ENCODE data around the gene RAB34. TPM values are rescaled to one million over a fixed set of nuclear protein-coding genes. Genes with fewer than 3 reads are reported as not detected.
A peak's percentile ranks its signal among the peaks of the same experiment; 100 is the strongest.
"Not testable (repeated sequence)": the region's sequence is repeated elsewhere in the genome, so short reads cannot be mapped to it uniquely, and the experiment has no call there.

Gene RAB34
- total RNA-seq, 1 donor from 2014 or later = 128 TPM

GRCh38 chr17:28737316-28737715 is 19.6 kb upstream of the RAB34 start:
- Mint-ChIP-seq H3K4me1 (ENCODE audit: low read depth) (no peaks in the 10 kb centered on the region), H3K27ac (ENCODE audit: unreplicated experiment) (no peak overlapping the region), H3K4me3 (ENCODE audit: unreplicated experiment) (no peak overlapping the region), H3K36me3 (ENCODE audit: low read depth) (no peaks in the 10 kb centered on the region), H3K27me3 (ENCODE audit: low read depth) (no peaks in the 10 kb centered on the region), H3K9me3 (ENCODE audit: low read depth) (no peaks in the 10 kb centered on the region)
- TF ChIP-seq, protein P1, sequence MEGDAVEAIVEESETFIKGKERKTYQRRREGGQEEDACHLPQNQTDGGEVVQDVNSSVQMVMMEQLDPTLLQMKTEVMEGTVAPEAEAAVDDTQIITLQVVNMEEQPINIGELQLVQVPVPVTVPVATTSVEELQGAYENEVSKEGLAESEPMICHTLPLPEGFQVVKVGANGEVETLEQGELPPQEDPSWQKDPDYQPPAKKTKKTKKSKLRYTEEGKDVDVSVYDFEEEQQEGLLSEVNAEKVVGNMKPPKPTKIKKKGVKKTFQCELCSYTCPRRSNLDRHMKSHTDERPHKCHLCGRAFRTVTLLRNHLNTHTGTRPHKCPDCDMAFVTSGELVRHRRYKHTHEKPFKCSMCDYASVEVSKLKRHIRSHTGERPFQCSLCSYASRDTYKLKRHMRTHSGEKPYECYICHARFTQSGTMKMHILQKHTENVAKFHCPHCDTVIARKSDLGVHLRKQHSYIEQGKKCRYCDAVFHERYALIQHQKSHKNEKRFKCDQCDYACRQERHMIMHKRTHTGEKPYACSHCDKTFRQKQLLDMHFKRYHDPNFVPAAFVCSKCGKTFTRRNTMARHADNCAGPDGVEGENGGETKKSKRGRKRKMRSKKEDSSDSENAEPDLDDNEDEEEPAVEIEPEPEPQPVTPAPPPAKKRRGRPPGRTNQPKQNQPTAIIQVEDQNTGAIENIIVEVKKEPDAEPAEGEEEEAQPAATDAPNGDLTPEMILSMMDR (IDR thresholded peaks at IDR 0.05) = no peak
- peak; percentile 81 for DNase-seq (ENCODE audit: low spot score)

GRCh38 chr17:28735913-28736769 is 18.5 kb upstream of the RAB34 start:
- H3K36me3 Mint-ChIP-seq (ENCODE audit: low read depth); H3K27ac Mint-ChIP-seq (ENCODE audit: unreplicated experiment); DNase-seq (ENCODE audit: low spot score); H3K4me3 Mint-ChIP-seq (ENCODE audit: unreplicated experiment); H3K9me3 Mint-ChIP-seq (ENCODE audit: low read depth); H3K27me3 Mint-ChIP-seq (ENCODE audit: low read depth); H3K4me1 Mint-ChIP-seq (ENCODE audit: low read depth): not testable (repeated sequence)

GRCh38 chr17:28735242-28735722 is 17.6 kb upstream of the RAB34 start:
- no peaks in the 10 kb centered on the region for H3K36me3 Mint-ChIP-seq (ENCODE audit: low read depth)
- DNase-seq (ENCODE audit: low spot score) = no peak
- H3K27me3 Mint-ChIP-seq (ENCODE audit: low read depth) = no peaks in the 10 kb centered on the region
- H3K4me1 Mint-ChIP-seq (ENCODE audit: low read depth) = no peaks in the 10 kb centered on the region
- H3K4me3 Mint-ChIP-seq (ENCODE audit: unreplicated experiment) = no peak overlapping the region
- no peaks in the 10 kb centered on the region for H3K9me3 Mint-ChIP-seq (ENCODE audit: low read depth)
- TF ChIP-seq, protein P1 (IDR thresholded peaks at IDR 0.05) = no peak
- H3K27ac Mint-ChIP-seq (ENCODE audit: unreplicated experiment) = no peak overlapping the region

DNA sequence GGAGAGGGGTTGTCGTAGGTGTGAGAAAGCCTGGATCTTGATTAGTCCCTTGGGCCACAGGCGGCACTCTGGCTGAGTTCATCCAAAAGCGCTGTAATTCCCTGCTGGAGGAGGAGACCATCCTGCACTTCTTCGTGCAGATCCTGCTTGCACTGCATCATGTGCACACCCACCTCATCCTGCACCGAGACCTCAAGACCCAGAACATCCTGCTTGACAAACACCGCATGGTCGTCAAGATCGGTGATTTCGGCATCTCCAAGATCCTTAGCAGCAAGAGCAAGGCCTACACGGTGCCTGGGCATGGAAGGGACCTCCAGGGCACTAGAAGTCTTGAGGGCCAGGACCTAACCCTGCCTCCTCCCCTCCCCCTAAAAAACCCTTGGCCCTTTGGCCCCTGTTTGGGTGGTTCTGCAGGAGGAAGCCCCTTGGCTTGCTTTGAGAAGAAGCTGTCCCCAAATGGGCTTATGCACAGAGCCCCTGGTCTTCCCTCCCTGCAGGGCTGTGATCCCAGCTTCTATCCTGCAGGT is 17.1 kb upstream of the RAB34 start:
- Mint-ChIP-seq H3K36me3 (ENCODE audit: low read depth) (no peaks in the 10 kb centered on the region), H3K27ac (ENCODE audit: unreplicated experiment) (no peak overlapping the region), H3K27me3 (ENCODE audit: low read depth) (no peaks in the 10 kb centered on the region), H3K9me3 (ENCODE audit: low read depth) (no peaks in the 10 kb centered on the region), H3K4me3 (ENCODE audit: unreplicated experiment) (no peak overlapping the region), H3K4me1 (ENCODE audit: low read depth) (no peaks in the 10 kb centered on the region)
- DNase-seq (ENCODE audit: low spot score) = peak; percentile 53
- TF ChIP-seq, protein P1 (IDR thresholded peaks at IDR 0.05) = no peak

DNA sequence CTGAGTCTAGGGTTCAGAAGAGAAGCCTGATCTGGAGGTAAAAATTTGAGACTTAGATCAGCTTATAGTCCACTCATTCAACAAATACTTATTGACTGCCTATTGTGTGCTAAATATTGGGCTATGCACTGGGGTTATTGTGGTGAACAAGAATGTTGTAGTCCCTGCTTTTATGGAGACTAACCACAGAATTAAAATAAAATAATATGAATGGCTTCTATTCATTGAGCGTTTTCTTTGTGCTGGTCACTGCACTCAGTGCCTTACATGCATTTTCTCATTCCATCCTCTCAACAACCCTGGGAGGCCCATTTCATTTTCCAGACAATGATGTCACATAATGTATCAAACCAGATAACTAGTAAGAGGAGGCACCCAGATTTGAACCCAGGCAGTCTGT is 15.7 kb upstream of the RAB34 start:
- no peak overlapping the region for H3K4me3 Mint-ChIP-seq (ENCODE audit: unreplicated experiment)
- no peak for DNase-seq (ENCODE audit: low spot score)
- H3K36me3 Mint-ChIP-seq (ENCODE audit: low read depth) = no peaks in the 10 kb centered on the region
- peaks cover 5% of the 10 kb centered on the region for H3K4me1 Mint-ChIP-seq (ENCODE audit: low read depth)
- no peak overlapping the region for H3K27ac Mint-ChIP-seq (ENCODE audit: unreplicated experiment)
- no peaks in the 10 kb centered on the region for H3K9me3 Mint-ChIP-seq (ENCODE audit: low read depth)
- no peaks in the 10 kb centered on the region for H3K27me3 Mint-ChIP-seq (ENCODE audit: low read depth)
- TF ChIP-seq, protein P1 (IDR thresholded peaks at IDR 0.05) = no peak

Measured in chondrocyte (in vitro differentiated cells).